Measurements from ENCODE around the gene CADPS.

CADPS gene

GRCh38 chr3:62525281-62525680, 349.9 kb downstream of the CADPS start:
- in situ Hi-C loops (cut with HindIII; ENCODE audit: low pct_ligation_motif_present, low pct_unique_long_range_greater_than_20kb, low sequenced_read_pairs) = no loop called here
- no peak for DNase-seq

- in situ Hi-C loops (cut with HindIII; ENCODE audit: low pct_ligation_motif_present, low pct_unique_long_range_greater_than_20kb, low sequenced_read_pairs) = no loop called here
- no peak for DNase-seq
Observed at GRCh38 chr3:62523672-62524071, 351.5 kb downstream of the CADPS start.

- in situ Hi-C loops (cut with HindIII; ENCODE audit: low pct_ligation_motif_present, low pct_unique_long_range_greater_than_20kb, low sequenced_read_pairs) = no loop called here
- DNase-seq = no peak
Observed at GRCh38 chr3:62521464-62522105, 353.6 kb downstream of the CADPS start.

- in situ Hi-C loops (cut with HindIII; ENCODE audit: low pct_ligation_motif_present, low pct_unique_long_range_greater_than_20kb, low sequenced_read_pairs) = no loop called here
- DNase-seq = no peak
Observed at GRCh38 chr3:62503516-62503915, 371.7 kb downstream of the CADPS start.

GRCh38 chr3:62502315-62503300, 372.6 kb downstream of the CADPS start:
- DNase-seq = no peak
- in situ Hi-C loops (cut with HindIII; ENCODE audit: low pct_ligation_motif_present, low pct_unique_long_range_greater_than_20kb, low sequenced_read_pairs) = no loop called here

- in situ Hi-C loops (cut with HindIII; ENCODE audit: low pct_ligation_motif_present, low pct_unique_long_range_greater_than_20kb, low sequenced_read_pairs) = no loop called here
- DNase-seq = no peak
Observed at GRCh38 chr3:62501289-62501668, 373.9 kb downstream of the CADPS start.

- DNase-seq = no peak
- in situ Hi-C loops (cut with HindIII; ENCODE audit: low pct_ligation_motif_present, low pct_unique_long_range_greater_than_20kb, low sequenced_read_pairs) = no loop called here
Observed at GRCh38 chr3:62500556-62501288, 374.5 kb downstream of the CADPS start.

- in situ Hi-C loops (cut with HindIII; ENCODE audit: low pct_ligation_motif_present, low pct_unique_long_range_greater_than_20kb, low sequenced_read_pairs) = no loop called here
Observed at GRCh38 chr3:62497156-62497555, 378.1 kb downstream of the CADPS start.

GRCh38 chr3:62496503-62496902, 378.7 kb downstream of the CADPS start:
- DNase-seq = no peak
- in situ Hi-C loops (cut with HindIII; ENCODE audit: low pct_ligation_motif_present, low pct_unique_long_range_greater_than_20kb, low sequenced_read_pairs) = no loop called here

More at GRCh38 chr3:62497156-62497555, 378.1 kb downstream of the CADPS start:
- DNase-seq = no peak

GRCh38 chr3:62493109-62493801, 382.0 kb downstream of the CADPS start:
- in situ Hi-C loops (cut with HindIII; ENCODE audit: low pct_ligation_motif_present, low pct_unique_long_range_greater_than_20kb, low sequenced_read_pairs) = no loop called here
- peak; percentile 9 for DNase-seq

GRCh38 chr3:62482961-62483360, 392.3 kb downstream of the CADPS start:
- in situ Hi-C loops (cut with HindIII; ENCODE audit: low pct_ligation_motif_present, low pct_unique_long_range_greater_than_20kb, low sequenced_read_pairs) = no loop called here

GRCh38 chr3:62481962-62482361, 393.3 kb downstream of the CADPS start:
- in situ Hi-C loops (cut with HindIII; ENCODE audit: low pct_ligation_motif_present, low pct_unique_long_range_greater_than_20kb, low sequenced_read_pairs) = no loop called here

More at GRCh38 chr3:62482961-62483360, 392.3 kb downstream of the CADPS start:
- no peak for DNase-seq

GRCh38 chr3:62480056-62480455, 395.2 kb downstream of the CADPS start:
- DNase-seq = no peak
- in situ Hi-C loops (cut with HindIII; ENCODE audit: low pct_ligation_motif_present, low pct_unique_long_range_greater_than_20kb, low sequenced_read_pairs) = no loop called here

More at GRCh38 chr3:62481962-62482361, 393.3 kb downstream of the CADPS start:
- no peak for DNase-seq

GRCh38 chr3:62479326-62479725, 395.9 kb downstream of the CADPS start:
- DNase-seq = no peak
- in situ Hi-C loops (cut with HindIII; ENCODE audit: low pct_ligation_motif_present, low pct_unique_long_range_greater_than_20kb, low sequenced_read_pairs) = no loop called here

- no peak for DNase-seq
- in situ Hi-C loops (cut with HindIII; ENCODE audit: low pct_ligation_motif_present, low pct_unique_long_range_greater_than_20kb, low sequenced_read_pairs) = no loop called here
Observed at GRCh38 chr3:62475306-62475705, 399.9 kb downstream of the CADPS start.

GRCh38 chr3:62467966-62468722, 407.1 kb downstream of the CADPS start:
- in situ Hi-C loops (cut with HindIII; ENCODE audit: low pct_ligation_motif_present, low pct_unique_long_range_greater_than_20kb, low sequenced_read_pairs) = no loop called here
- no peak for DNase-seq

GRCh38 chr3:62462788-62463187, 412.4 kb downstream of the CADPS start:
- DNase-seq = no peak
- in situ Hi-C loops (cut with HindIII; ENCODE audit: low pct_ligation_motif_present, low pct_unique_long_range_greater_than_20kb, low sequenced_read_pairs) = no loop called here

Data from ACHN (cell line).